Natural killer cell (primary cell): ENCODE data around the gene CXXC5. TPM values are rescaled to one million over a fixed set of nuclear protein-coding genes. Genes with fewer than 3 reads are reported as not detected.

ENCODE experiments used
- ATAC-seq, 3 donors: fragments of 150-1000 bp in 2 of 3; fragments of 200-7000 bp in 1 of 3; cut with Tn5 transposase; 1 replicate in 1 of 3; 2 replicates in 2 of 3; pipeline ENCODE4 v1.10.0; 2021; ENCODE audit warnings: mild to moderate bottlenecking in 2 of 3, moderate library complexity in 2 of 3
- DNase-seq, 2 donors: peaks; one replicate each; pipeline versions ENCODE4 v3.0.0 to v3.0.0-alpha.2; 2013 to 2021; ENCODE audit warnings: mixed read lengths in 1 of 2
- H3K27ac ChIP-seq: one replicate; pipeline ENCODE4 v1.5.1; 2013; ENCODE audit warnings: mild to moderate bottlenecking, low read length
- H3K27me3 ChIP-seq: one replicate; pipeline ENCODE4 v1.6.1; 2013; ENCODE audit warnings: low read length; ENCODE audit not compliant: control insufficient read depth, insufficient read depth
- H3K36me3 ChIP-seq: one replicate; pipeline ENCODE4 v1.6.1; 2013; ENCODE audit warnings: low read length; ENCODE audit not compliant: control insufficient read depth, insufficient read depth
- H3K4me1 ChIP-seq: one replicate; pipeline ENCODE4 v1.6.1; 2013; ENCODE audit warnings: low read length; ENCODE audit not compliant: control insufficient read depth, insufficient read depth
- H3K4me3 ChIP-seq: one replicate; pipeline ENCODE4 v1.5.1; 2013; ENCODE audit warnings: low read length
- H3K9me3 ChIP-seq: one replicate; pipeline ENCODE4 v1.6.1; 2013; ENCODE audit warnings: low read length; ENCODE audit not compliant: control insufficient read depth, insufficient read depth
- H3K27ac Mint-ChIP-seq, 2 donors: one replicate each; pipeline ENCODE4 v1.8.0; 2022; ENCODE audit warnings: mild to moderate bottlenecking in 2 of 2, mixed read lengths in 2 of 2, moderate library complexity in 1 of 2
- H3K27me3 Mint-ChIP-seq, 2 donors: one replicate each; pipeline ENCODE4 v1.8.0; 2022; ENCODE audit warnings: low read depth in 2 of 2, mixed read lengths in 2 of 2
- H3K36me3 Mint-ChIP-seq: one replicate; pipeline ENCODE4 v1.8.0; 2022; ENCODE audit warnings: mixed read lengths
- H3K4me1 Mint-ChIP-seq, 2 donors: one replicate each; pipeline ENCODE4 v1.8.0; 2022; ENCODE audit warnings: mixed read lengths in 2 of 2
- H3K4me3 Mint-ChIP-seq: one replicate; pipeline ENCODE4 v1.8.0; 2022; ENCODE audit warnings: mild to moderate bottlenecking, moderate library complexity, mixed read lengths
- H3K9me3 Mint-ChIP-seq, 2 donors: one replicate each; pipeline ENCODE4 v1.8.0; 2022; ENCODE audit warnings: mixed read lengths in 2 of 2
- WGBS: methylation state at CpG from one replicate; pipeline ENCODE4 v1.1.7; 2013; ENCODE audit warnings: missing lambda C conversion rate; ENCODE audit not compliant: insufficient coverage; 5-methylcytosine and 5-hydroxymethylcytosine counted together
- intact Hi-C: fragments of 100-400 bp; cut with micrococcal nuclease; formaldehyde crosslinking; loops from one replicate; pipeline ENCODE4 v1.14.2; 2022
- total RNA-seq, 4 donors: library from RNA; stranded (reverse); fragments of 120-200 nt in 1 of 4; gene quantifications; one replicate each; pipeline versions ENCODE4 v1.2.3 to v1.2.4, GENCODE V29; 2013 to 2022
- TF ChIP-seq, protein P1 (sequence below): fragments of 200-600 bp; IDR thresholded peaks from one replicate; pipeline ENCODE4 v1.8.0; 2022; ENCODE audit warnings: antibody characterized with exemption

Gene CXXC5
- total RNA-seq, 3 donors from 2014 or later (not counting 1 experiment from before 2014, with no cell fraction given): 75.6 to 124 (median 84.8) TPM

GRCh38 chr5:139666551-139666950 is 18.4 kb downstream of the CXXC5 start:
- Histone ChIP-seq H3K27ac (peak overlapping the region; percentile 92), H3K4me3 (no peak overlapping the region), H3K36me3 (no peaks in the 10 kb centered on the region), H3K4me1 (peaks cover 97% of the 10 kb centered on the region), H3K27me3 (no peaks in the 10 kb centered on the region), H3K9me3 (no peaks in the 10 kb centered on the region)
- intact Hi-C loops: no loop called here
- TF ChIP-seq, protein P1, sequence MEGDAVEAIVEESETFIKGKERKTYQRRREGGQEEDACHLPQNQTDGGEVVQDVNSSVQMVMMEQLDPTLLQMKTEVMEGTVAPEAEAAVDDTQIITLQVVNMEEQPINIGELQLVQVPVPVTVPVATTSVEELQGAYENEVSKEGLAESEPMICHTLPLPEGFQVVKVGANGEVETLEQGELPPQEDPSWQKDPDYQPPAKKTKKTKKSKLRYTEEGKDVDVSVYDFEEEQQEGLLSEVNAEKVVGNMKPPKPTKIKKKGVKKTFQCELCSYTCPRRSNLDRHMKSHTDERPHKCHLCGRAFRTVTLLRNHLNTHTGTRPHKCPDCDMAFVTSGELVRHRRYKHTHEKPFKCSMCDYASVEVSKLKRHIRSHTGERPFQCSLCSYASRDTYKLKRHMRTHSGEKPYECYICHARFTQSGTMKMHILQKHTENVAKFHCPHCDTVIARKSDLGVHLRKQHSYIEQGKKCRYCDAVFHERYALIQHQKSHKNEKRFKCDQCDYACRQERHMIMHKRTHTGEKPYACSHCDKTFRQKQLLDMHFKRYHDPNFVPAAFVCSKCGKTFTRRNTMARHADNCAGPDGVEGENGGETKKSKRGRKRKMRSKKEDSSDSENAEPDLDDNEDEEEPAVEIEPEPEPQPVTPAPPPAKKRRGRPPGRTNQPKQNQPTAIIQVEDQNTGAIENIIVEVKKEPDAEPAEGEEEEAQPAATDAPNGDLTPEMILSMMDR: no peak
- peak overlapping the region; percentile 85 for H3K4me3 Mint-ChIP-seq
- H3K4me1 Mint-ChIP-seq: peaks cover 68 to 88% of the 10 kb centered on the region in 2 donors
- ATAC-seq: no peak
- WGBS: 42% methylated on average over 7 of the region's 7 CpGs
- H3K36me3 Mint-ChIP-seq: no peaks in the 10 kb centered on the region
- H3K9me3 Mint-ChIP-seq: no peaks in the 10 kb centered on the region
- DNase-seq: peak in 1 of 2 donors; percentile 13
- peak overlapping the region; percentile 92 to 94 for H3K27ac Mint-ChIP-seq
- H3K27me3 Mint-ChIP-seq: no peaks in the 10 kb centered on the region

- intact Hi-C loops: no loop called here
- H3K27me3 Mint-ChIP-seq: no peaks in the 10 kb centered on the region
- 48% methylated on average over 2 of the region's 2 CpGs for WGBS
These were observed 19.0 kb downstream of the CXXC5 start for GRCh38 chr5:139667001-139667729.

DNA sequence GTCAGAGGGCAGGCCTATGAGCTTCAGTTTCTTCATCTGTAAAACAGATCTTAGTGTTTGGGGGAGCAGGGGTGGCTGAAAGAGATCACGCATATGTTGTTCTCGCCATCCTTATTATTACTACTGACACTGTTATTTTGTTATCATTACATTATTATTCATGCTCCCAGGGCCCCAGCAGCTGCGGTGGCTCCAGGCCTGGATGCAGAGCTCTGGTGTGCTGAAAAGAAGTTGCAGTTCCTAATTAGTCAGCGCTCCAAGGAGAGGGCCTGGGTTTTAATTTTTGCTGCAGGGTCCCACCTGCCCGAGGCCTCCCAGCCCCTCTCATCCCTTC is 19.5 kb downstream of the CXXC5 start:
- no peaks in the 10 kb centered on the region for H3K27me3 Mint-ChIP-seq
- intact Hi-C loops: no loop called here
- peak overlapping the region; percentile 92 for H3K27ac ChIP-seq

More at GRCh38 chr5:139667001-139667729, 19.0 kb downstream of the CXXC5 start:
- peaks cover 67 to 88% of the 10 kb centered on the region in 2 donors for H3K4me1 Mint-ChIP-seq
- Histone ChIP-seq H3K27ac (peak overlapping the region; percentile 92), H3K4me3 (peak overlapping the region; percentile 2), H3K4me1 (peaks cover 97% of the 10 kb centered on the region), H3K9me3 (no peaks in the 10 kb centered on the region), H3K36me3 (no peaks in the 10 kb centered on the region), H3K27me3 (no peaks in the 10 kb centered on the region)
- peak overlapping the region; percentile 92 to 94 for H3K27ac Mint-ChIP-seq
- no peaks in the 10 kb centered on the region for H3K9me3 Mint-ChIP-seq
- ATAC-seq (peak in 2 of 3 donors; percentile 3 to 23), DNase-seq (peak in 1 of 2 donors; percentile 45)
- TF ChIP-seq, protein P1: no peak
- peak overlapping the region; percentile 85 for H3K4me3 Mint-ChIP-seq
- no peaks in the 10 kb centered on the region for H3K36me3 Mint-ChIP-seq

More for the DNA sequence above, 19.5 kb downstream of the CXXC5 start:
- Histone ChIP-seq H3K9me3 (no peaks in the 10 kb centered on the region), H3K27me3 (no peaks in the 10 kb centered on the region), H3K4me3 (peak overlapping the region; percentile 27), H3K36me3 (no peaks in the 10 kb centered on the region), H3K4me1 (peaks cover 97% of the 10 kb centered on the region)
- no peaks in the 10 kb centered on the region for H3K9me3 Mint-ChIP-seq
- WGBS: 16% methylated on average over 5 of the region's 5 CpGs
- DNase-seq (no peak), ATAC-seq (no peak)
- H3K4me1 Mint-ChIP-seq: peaks cover 67 to 88% of the 10 kb centered on the region in 2 donors
- H3K27ac Mint-ChIP-seq: peak overlapping the region; percentile 92 to 94
- TF ChIP-seq, protein P1: no peak
- peak overlapping the region; percentile 80 for H3K4me3 Mint-ChIP-seq
- H3K36me3 Mint-ChIP-seq: no peaks in the 10 kb centered on the region
